BJ (cell line): ENCODE data around the gene TIGD4. TPM values are rescaled to one million over a fixed set of nuclear protein-coding genes. Genes with fewer than 3 reads are reported as not detected.

Experiments
- CTCF ChIA-PET: fragments of 350-600 bp; formaldehyde crosslinking; extraction: SDS; loops from one replicate; lab custom pipeline; 2021; ENCODE audit warnings: antibody characterized with exemption, inconsistent platforms; lab: Yijun Ruan, JAX
- POLR2A ChIA-PET: fragments of 300-600 bp; sonication (Branson Sonifier 250); formaldehyde crosslinking; extraction: SDS; loops from one replicate; lab custom pipeline; 2021; ENCODE audit warnings: antibody characterized with exemption; lab: Charles Lee
- DNase-seq: peaks from one replicate; pipeline ENCODE4 v3.0.0-alpha.2; 2011; ENCODE audit warnings: low read depth
- H3K27me3 ChIP-seq: 2 replicates; pipeline ENCODE4 v1.6.0; 2011; ENCODE audit warnings: low read length; ENCODE audit not compliant: control insufficient read depth, insufficient read depth
- H3K36me3 ChIP-seq: 2 replicates; pipeline ENCODE4 v1.5.1; 2011; ENCODE audit warnings: low read length; ENCODE audit not compliant: control insufficient read depth, insufficient read depth
- H3K4me3 ChIP-seq: 2 replicates; pipeline ENCODE4 v1.5.1; 2011; ENCODE audit warnings: low read depth, mild to moderate bottlenecking, control low read depth, low read length
- CTCF ChIP-seq: IDR thresholded peaks from 2 replicates; pipeline ENCODE4 v1.5.1; 2011; ENCODE audit warnings: low read depth, mild to moderate bottlenecking, control low read depth, inconsistent platforms, low read length, moderate library complexity; ENCODE audit not compliant: insufficient read depth
- polyA plus RNA-seq: library from polyadenylated mRNA; depleted of rRNA; stranded (reverse); fragments of >200 nt; gene quantifications from 2 replicates; pipeline ENCODE4 v1.2.3, GENCODE V29; 2011

The TIGD4 gene
- polyA plus RNA-seq, 1 experiment: not detected

GRCh38 chr4:152780267-152780778, 793 bp upstream of the TIGD4 start:
- CTCF ChIA-PET: no interaction called here
- POLR2A ChIA-PET: no interaction called here
- TF ChIP-seq CTCF: no peak

GRCh38 chr4:152778656-152779512, 646 bp downstream of the TIGD4 start:
- peaks cover 4% of the 10 kb centered on the region for H3K27me3 ChIP-seq
- ChIA-PET CTCF (interaction anchor here (0.8 to 1.4 kb wide), 4 partner anchors 21 to 310 kb away, joined by 3 read pairs; no protein-coding TSS in a partner anchor), POLR2A (interaction anchor here (0.6 kb wide), 1 partner anchor 244 kb away, joined by 4 read pairs; no protein-coding TSS in a partner anchor)
- peak overlapping the region; percentile 56 for H3K4me3 ChIP-seq
- TF ChIP-seq CTCF: no peak
- no peaks in the 10 kb centered on the region for H3K36me3 ChIP-seq
- DNase-seq: no peak

More at GRCh38 chr4:152780267-152780778, 793 bp upstream of the TIGD4 start:
- Histone ChIP-seq H3K27me3 (peaks cover 4% of the 10 kb centered on the region), H3K36me3 (no peaks in the 10 kb centered on the region), H3K4me3 (peak overlapping the region; percentile 56)
- peak; percentile 5 for DNase-seq

GRCh38 chr4:152777488-152777887, 2.0 kb downstream of the TIGD4 start:
- POLR2A ChIA-PET: no interaction called here
- Histone ChIP-seq H3K36me3 (no peaks in the 10 kb centered on the region), H3K4me3 (no peak overlapping the region), H3K27me3 (peaks cover 4% of the 10 kb centered on the region)
- DNase-seq: no peak
- TF ChIP-seq CTCF: no peak
- CTCF ChIA-PET: interaction anchor here (0.6 to 0.9 kb wide), 2 partner anchors 14 to 304 kb away, joined by 3 read pairs; no protein-coding TSS in a partner anchor

- TF ChIP-seq CTCF: no peak
- ChIA-PET POLR2A (no interaction called here), CTCF (no interaction called here)
- no peak overlapping the region for H3K4me3 ChIP-seq
- DNase-seq: no peak
- no peaks in the 10 kb centered on the region for H3K36me3 ChIP-seq
- H3K27me3 ChIP-seq: peaks cover 4% of the 10 kb centered on the region
These were observed 3.2 kb downstream of the TIGD4 start for GRCh38 chr4:152776352-152776751.

GRCh38 chr4:152773953-152774352, 5.6 kb downstream of the TIGD4 start:
- no peak for DNase-seq
- Histone ChIP-seq H3K27me3 (peaks cover 11% of the 10 kb centered on the region), H3K36me3 (no peaks in the 10 kb centered on the region), H3K4me3 (no peak overlapping the region)
- CTCF ChIA-PET: no interaction called here
- no peak for TF ChIP-seq CTCF
- POLR2A ChIA-PET: no interaction called here
